Nephron progenitor cell (in vitro differentiated cells): ENCODE results near the gene MPC1.

Source experiments
- DNase-seq: peaks from one replicate; pipeline ENCODE4 v3.0.0; 2021
- H3K27ac Mint-ChIP-seq: 2 replicates; pipeline ENCODE4 v1.8.0; 2021; ENCODE audit warnings: mild to moderate bottlenecking, moderate library complexity, mixed read lengths
- H3K27me3 Mint-ChIP-seq: 2 replicates; pipeline ENCODE4 v1.8.0; 2021; ENCODE audit warnings: mild to moderate bottlenecking, low read depth, mixed read lengths; ENCODE audit not compliant: poor library complexity
- H3K36me3 Mint-ChIP-seq: 2 replicates; pipeline ENCODE4 v1.8.0; 2021; ENCODE audit warnings: low read depth, mixed read lengths
- H3K4me1 Mint-ChIP-seq: 2 replicates; pipeline ENCODE4 v1.8.0; 2021; ENCODE audit warnings: mixed read lengths
- H3K4me3 Mint-ChIP-seq: 2 replicates; pipeline ENCODE4 v1.8.0; 2021; ENCODE audit warnings: mild to moderate bottlenecking, moderate library complexity, mixed read lengths
- H3K9me3 Mint-ChIP-seq: 2 replicates; pipeline ENCODE4 v1.8.0; 2021; ENCODE audit warnings: mild to moderate bottlenecking, moderate library complexity, mixed read lengths
- CTCF ChIP-seq: fragments of 200-600 bp; sonication (generic); IDR thresholded peaks from 2 replicates; pipeline ENCODE4 v1.5.0; 2021; ENCODE audit warnings: antibody characterized with exemption

Gene MPC1

GRCh38 chr6:166415833-166416347 is 33.1 kb upstream of the MPC1 start:
- peaks cover 12% of the 10 kb centered on the region for H3K9me3 Mint-ChIP-seq
- no peak for DNase-seq
- H3K27me3 Mint-ChIP-seq = peaks cover 17% of the 10 kb centered on the region
- H3K4me3 Mint-ChIP-seq = no peak overlapping the region
- peaks cover 20% of the 10 kb centered on the region for H3K36me3 Mint-ChIP-seq
- TF ChIP-seq CTCF = no peak
- no peak overlapping the region for H3K27ac Mint-ChIP-seq
- no peaks in the 10 kb centered on the region for H3K4me1 Mint-ChIP-seq

GRCh38 chr6:166415306-166415705 is 32.6 kb upstream of the MPC1 start:
- Mint-ChIP-seq H3K4me3 (no peak overlapping the region), H3K27ac (no peak overlapping the region), H3K4me1 (peaks cover 4% of the 10 kb centered on the region), H3K36me3 (peaks cover 20% of the 10 kb centered on the region), H3K27me3 (peaks cover 17% of the 10 kb centered on the region), H3K9me3 (peaks cover 12% of the 10 kb centered on the region)
- DNase-seq = no peak
- no peak for TF ChIP-seq CTCF

- peaks cover 12% of the 10 kb centered on the region for H3K9me3 Mint-ChIP-seq
- H3K27me3 Mint-ChIP-seq = peaks cover 14% of the 10 kb centered on the region
- H3K36me3 Mint-ChIP-seq = peaks cover 20% of the 10 kb centered on the region
- peaks cover 20% of the 10 kb centered on the region for H3K4me1 Mint-ChIP-seq
- no peak overlapping the region for H3K27ac Mint-ChIP-seq
- DNase-seq = no peak
- H3K4me3 Mint-ChIP-seq = no peak overlapping the region
- no peak for TF ChIP-seq CTCF
These were observed 30.8 kb upstream of the MPC1 start for GRCh38 chr6:166413491-166413951.

GRCh38 chr6:166412911-166413384 is 30.2 kb upstream of the MPC1 start:
- H3K27me3 Mint-ChIP-seq = peaks cover 14% of the 10 kb centered on the region
- H3K36me3 Mint-ChIP-seq = peaks cover 20% of the 10 kb centered on the region
- H3K4me3 Mint-ChIP-seq = no peak overlapping the region
- H3K4me1 Mint-ChIP-seq = peaks cover 20% of the 10 kb centered on the region
- TF ChIP-seq CTCF = no peak
- H3K9me3 Mint-ChIP-seq = peaks cover 12% of the 10 kb centered on the region
- DNase-seq = no peak
- no peak overlapping the region for H3K27ac Mint-ChIP-seq

- H3K36me3 Mint-ChIP-seq = peaks cover 20% of the 10 kb centered on the region
- peaks cover 12% of the 10 kb centered on the region for H3K27me3 Mint-ChIP-seq
- H3K27ac Mint-ChIP-seq = no peak overlapping the region
- peaks cover 20% of the 10 kb centered on the region for H3K4me1 Mint-ChIP-seq
- DNase-seq = no peak
- no peak overlapping the region for H3K4me3 Mint-ChIP-seq
- TF ChIP-seq CTCF = no peak
- peaks cover 12% of the 10 kb centered on the region for H3K9me3 Mint-ChIP-seq
These were observed 29.6 kb upstream of the MPC1 start for GRCh38 chr6:166412156-166412910.
